Small intestine (tissue), 7 donors: ENCODE results near the gene SPART. TPM values are rescaled to one million over a fixed set of nuclear protein-coding genes. Genes with fewer than 3 reads are reported as not detected.

ENCODE experiments used
- DNase-seq, 2 donors: peaks; one replicate each; pipeline versions ENCODE4 v3.0.0 to v3.0.0-alpha.2; 2013
- FAIRE-seq: peaks from 2 replicates; lab custom pipeline; 2012; peaks lifted over from hg19 to GRCh38; lab: Jason Lieb, UNC
- H3K27ac ChIP-seq, 3 donors: one replicate each; pipeline ENCODE4 v1.5.1; 2013; ENCODE audit warnings: low read length in 2 of 3, mild to moderate bottlenecking in 2 of 3, control low read depth in 1 of 3, inconsistent platforms in 1 of 3, low read depth in 1 of 3, moderate library complexity in 1 of 3
- H3K27me3 ChIP-seq, 3 donors: one replicate each; pipeline ENCODE4 v1.6.1; 2013; ENCODE audit warnings: low read length in 3 of 3, inconsistent platforms in 1 of 3; ENCODE audit not compliant: control insufficient read depth in 3 of 3, insufficient read depth in 3 of 3
- H3K36me3 ChIP-seq, 3 donors: one replicate each; pipeline ENCODE4 v1.6.1; 2013; ENCODE audit warnings: low read length in 3 of 3, inconsistent platforms in 1 of 3, low read depth in 1 of 3, mild to moderate bottlenecking in 1 of 3, moderate library complexity in 1 of 3; ENCODE audit not compliant: control insufficient read depth in 3 of 3, insufficient read depth in 2 of 3
- H3K4me1 ChIP-seq, 3 donors: one replicate each; pipeline ENCODE4 v1.6.1; 2013; ENCODE audit warnings: low read length in 2 of 3, inconsistent platforms in 1 of 3, low read depth in 1 of 3, mild to moderate bottlenecking in 1 of 3, moderate library complexity in 1 of 3; ENCODE audit not compliant: control insufficient read depth in 3 of 3, insufficient read depth in 2 of 3
- H3K4me3 ChIP-seq, 3 donors: one replicate each; pipeline ENCODE4 v1.5.1; 2013; ENCODE audit warnings: low read length in 3 of 3, control low read depth in 1 of 3, inconsistent platforms in 1 of 3, low read depth in 1 of 3, mild to moderate bottlenecking in 1 of 3, moderate library complexity in 1 of 3
- H3K9me3 ChIP-seq, 2 donors: one replicate each; pipeline ENCODE4 v1.6.1; 2013; ENCODE audit warnings: low read depth in 1 of 2, low read length in 1 of 2; ENCODE audit not compliant: control insufficient read depth in 2 of 2, insufficient read depth in 1 of 2
- WGBS, 3 donors: extraction: QIAGEN DNeasy Blood & Tissue Kit; methylation state at CpG; one replicate each; pipeline ENCODE4 v1.1.7; 2013; 5-methylcytosine and 5-hydroxymethylcytosine counted together
- polyA plus RNA-seq, 4 donors: library from polyadenylated mRNA; stranded (reverse) in 3 of 4; unstranded in 1 of 4; fragments of 200-250 nt in 3 of 4; fragments of 120-200 nt in 1 of 4; gene quantifications; one replicate each; pipeline versions ENCODE4 v1.2.1 to v1.2.3, GENCODE V29; 2013
- donor health status: healthy with polysubstance abuse.
- donor health status: control.
- donor health status: control.
- donor health status: Bipolar disorder and iron deficiency.
- donor health status: healthy.

SPART gene
- polyA plus RNA-seq, 4 donors: 3.4 to 55.3 (median 12.4) TPM

GRCh38 chr13:36358175-36358718 lies 12.1 kb upstream of the SPART start:
- 76 to 82% (median 79%) methylated on average over 3 of the region's 3 CpGs for WGBS, 3 donors
- no peak for DNase-seq
- Histone ChIP-seq H3K4me3 (no peak overlapping the region), H3K9me3 (peaks cover 0 to 4% of the 10 kb centered on the region in 2 donors), H3K27ac (no peak overlapping the region), H3K4me1 (no peaks in the 10 kb centered on the region), H3K36me3 (no peaks in the 10 kb centered on the region), H3K27me3 (no peaks in the 10 kb centered on the region)
- no peak for FAIRE-seq

GRCh38 chr13:36357692-36358091 lies 11.5 kb upstream of the SPART start:
- peaks cover 0 to 4% of the 10 kb centered on the region in 2 donors for H3K9me3 ChIP-seq
- WGBS, 3 donors: 69 to 77% (median 74%) methylated on average over 3 of the region's 3 CpGs
- FAIRE-seq (no peak), DNase-seq (no peak)
- H3K27me3 ChIP-seq: no peaks in the 10 kb centered on the region
- H3K27ac ChIP-seq: no peak overlapping the region
- H3K4me3 ChIP-seq: no peak overlapping the region
- no peaks in the 10 kb centered on the region for H3K4me1 ChIP-seq
- no peaks in the 10 kb centered on the region for H3K36me3 ChIP-seq

- no peak for DNase-seq
- Histone ChIP-seq H3K27ac (no peak overlapping the region), H3K4me1 (no peaks in the 10 kb centered on the region), H3K36me3 (no peaks in the 10 kb centered on the region), H3K4me3 (no peak overlapping the region), H3K27me3 (no peaks in the 10 kb centered on the region), H3K9me3 (peaks cover 0 to 4% of the 10 kb centered on the region in 2 donors)
- no peak for FAIRE-seq
- 75 to 79% (median 76%) methylated on average over 4 of the region's 4 CpGs for WGBS, 3 donors
Observed at GRCh38 chr13:36357231-36357630, 11.0 kb upstream of the SPART start.

- 74 to 78% (median 75%) methylated on average over 7 of the region's 7 CpGs for WGBS, 3 donors
- no peaks in the 10 kb centered on the region for H3K27me3 ChIP-seq
- H3K36me3 ChIP-seq: no peaks in the 10 kb centered on the region
- no peak overlapping the region for H3K4me3 ChIP-seq
- H3K9me3 ChIP-seq: peaks cover 0 to 4% of the 10 kb centered on the region in 2 donors
- FAIRE-seq: no peak
- no peak for DNase-seq
- H3K27ac ChIP-seq: no peak overlapping the region
- H3K4me1 ChIP-seq: no peaks in the 10 kb centered on the region
Observed at GRCh38 chr13:36356058-36356457, 9.9 kb upstream of the SPART start.

- no peaks in the 10 kb centered on the region for H3K4me1 ChIP-seq
- peaks cover 0 to 4% of the 10 kb centered on the region in 2 donors for H3K9me3 ChIP-seq
- no peak overlapping the region for H3K27ac ChIP-seq
- WGBS, 3 donors: 32 to 56% (median 40%) methylated on average over 2 of the region's 2 CpGs
- peak in 1 of 2 donors; percentile 10 for DNase-seq
- H3K27me3 ChIP-seq: no peaks in the 10 kb centered on the region
- FAIRE-seq: no peak
- no peaks in the 10 kb centered on the region for H3K36me3 ChIP-seq
- H3K4me3 ChIP-seq: no peak overlapping the region
Observed at GRCh38 chr13:36355632-36356031, 9.4 kb upstream of the SPART start.

- FAIRE-seq (no peak), DNase-seq (no peak)
- Histone ChIP-seq H3K36me3 (no peaks in the 10 kb centered on the region), H3K9me3 (peaks cover 0 to 4% of the 10 kb centered on the region in 2 donors), H3K4me3 (no peak overlapping the region), H3K4me1 (no peaks in the 10 kb centered on the region), H3K27ac (no peak overlapping the region), H3K27me3 (no peaks in the 10 kb centered on the region)
- 75 to 94% (median 83%) methylated on average over 1 of the region's 1 CpG for WGBS, 3 donors
Observed at GRCh38 chr13:36354842-36355623, 8.8 kb upstream of the SPART start.

GRCh38 chr13:36353001-36353400 lies 6.8 kb upstream of the SPART start:
- Histone ChIP-seq H3K4me3 (no peak overlapping the region), H3K36me3 (no peaks in the 10 kb centered on the region), H3K9me3 (peaks cover 0 to 4% of the 10 kb centered on the region in 2 donors), H3K27ac (no peak overlapping the region), H3K27me3 (no peaks in the 10 kb centered on the region), H3K4me1 (no peaks in the 10 kb centered on the region)
- DNase-seq: no peak
- 63 to 76% (median 66%) methylated on average over 3 of the region's 3 CpGs for WGBS, 3 donors
- FAIRE-seq: no peak

GRCh38 chr13:36352350-36352749 lies 6.2 kb upstream of the SPART start:
- FAIRE-seq: no peak

More at GRCh38 chr13:36352350-36352749, 6.2 kb upstream of the SPART start:
- H3K27ac ChIP-seq: no peak overlapping the region
- no peak for DNase-seq
- no peak overlapping the region for H3K4me3 ChIP-seq
- H3K9me3 ChIP-seq: peaks cover 0 to 4% of the 10 kb centered on the region in 2 donors
- no peaks in the 10 kb centered on the region for H3K4me1 ChIP-seq
- H3K36me3 ChIP-seq: no peaks in the 10 kb centered on the region
- no peaks in the 10 kb centered on the region for H3K27me3 ChIP-seq
